Measurements from ENCODE around the gene ZNF667.

The ZNF667 gene

DNA sequence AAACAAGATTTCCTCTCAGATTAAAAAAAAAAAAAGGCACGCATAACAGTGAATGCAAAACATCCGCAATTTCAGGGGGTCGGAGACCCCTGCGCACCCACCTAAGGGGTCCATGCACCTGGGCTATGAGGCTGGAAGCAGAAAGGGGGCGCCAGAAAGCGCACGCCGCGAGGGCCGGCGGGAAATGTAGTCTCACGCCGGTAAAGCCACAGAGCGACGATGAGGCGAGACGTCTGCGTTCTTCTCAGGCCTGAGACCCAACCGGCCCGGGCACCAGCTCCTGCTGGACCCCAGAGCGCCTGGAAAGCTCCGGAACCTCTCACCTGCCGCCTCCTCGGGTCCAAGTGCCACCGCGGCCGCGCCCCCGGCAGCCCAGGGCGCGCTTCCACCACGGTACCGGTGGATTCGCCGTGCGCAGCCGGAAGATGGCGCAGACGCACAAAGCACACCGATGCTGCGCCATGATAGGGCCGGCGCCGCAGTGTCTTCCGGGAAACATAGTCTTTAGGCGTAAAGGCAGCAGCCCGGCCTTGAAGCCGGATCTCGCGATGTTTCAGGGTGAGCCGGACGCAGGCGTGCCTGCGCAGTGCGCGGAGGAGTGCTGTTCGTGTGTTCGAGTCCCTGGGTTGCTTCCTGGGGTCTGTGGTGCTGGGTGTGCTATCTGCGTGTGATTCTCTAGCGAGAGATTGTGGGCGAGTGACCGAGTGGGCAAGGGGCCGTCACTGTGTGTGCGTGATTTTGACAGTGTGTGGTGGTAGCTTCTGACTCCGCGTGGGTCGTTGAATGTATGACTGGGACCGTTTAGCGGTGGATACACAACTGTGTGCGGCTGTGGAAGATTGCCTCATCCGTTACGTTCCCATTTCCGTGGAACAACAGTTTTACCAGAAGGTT lies 83.8 kb downstream of the ZNF667 start, which contains the start of gene ZNF582:
ZNF582 (minus strand) TSS at position 416 of the 894 bp plus-strand sequence. CDS start 1,782 bp downstream, outside the sequence.
- peak; percentile 87 for DNase-seq (ENCODE audit: low read depth, low spot score)
